Measurements from ENCODE around the gene LRRFIP1.
"Not testable (repeated sequence)": the region's sequence is repeated elsewhere in the genome, so short reads cannot be mapped to it uniquely, and the experiment has no call there.

The LRRFIP1 gene

GRCh38 chr2:237597196-237598145, 29.9 kb upstream of the LRRFIP1 start:
- DNase-seq: no peak

DNA sequence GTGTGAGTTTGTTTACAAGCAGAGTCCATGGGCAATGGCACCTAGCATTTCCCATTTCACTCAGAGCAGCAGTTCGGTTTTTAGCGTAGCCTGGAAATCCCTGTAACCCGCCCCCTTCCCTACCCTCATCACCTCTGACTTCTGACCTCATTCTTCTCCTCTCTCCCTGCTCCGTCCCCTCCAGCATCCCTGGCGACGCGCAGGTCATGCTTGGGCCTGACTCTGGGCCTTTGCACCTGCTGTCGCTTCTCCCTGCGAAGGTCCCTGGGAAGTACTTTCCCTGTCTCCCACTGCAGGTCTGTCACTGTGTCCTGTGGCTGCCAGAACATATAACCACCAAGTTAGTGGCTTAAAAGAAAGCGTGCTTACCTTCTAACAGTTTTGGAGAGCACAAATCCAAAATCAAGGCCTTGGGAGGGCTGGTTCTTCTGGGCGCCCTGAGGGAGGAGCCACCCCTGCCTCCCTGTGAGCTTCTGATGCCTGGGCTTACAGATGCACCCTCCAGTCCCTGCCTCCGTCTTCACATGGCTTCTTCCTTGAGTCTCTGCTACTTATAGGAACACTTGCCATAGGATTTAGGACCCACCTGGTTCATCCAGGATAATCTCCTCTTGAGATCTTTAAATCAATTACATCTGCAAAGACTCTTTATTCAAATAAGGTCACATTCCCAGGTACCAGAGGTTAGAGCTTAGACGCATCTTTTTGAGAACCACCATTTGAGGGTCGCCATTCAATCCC, 28.7 kb upstream of the LRRFIP1 start:
- no peak for DNase-seq

GRCh38 chr2:237599465-237600110, 27.8 kb upstream of the LRRFIP1 start:
- DNase-seq: no peak

DNA sequence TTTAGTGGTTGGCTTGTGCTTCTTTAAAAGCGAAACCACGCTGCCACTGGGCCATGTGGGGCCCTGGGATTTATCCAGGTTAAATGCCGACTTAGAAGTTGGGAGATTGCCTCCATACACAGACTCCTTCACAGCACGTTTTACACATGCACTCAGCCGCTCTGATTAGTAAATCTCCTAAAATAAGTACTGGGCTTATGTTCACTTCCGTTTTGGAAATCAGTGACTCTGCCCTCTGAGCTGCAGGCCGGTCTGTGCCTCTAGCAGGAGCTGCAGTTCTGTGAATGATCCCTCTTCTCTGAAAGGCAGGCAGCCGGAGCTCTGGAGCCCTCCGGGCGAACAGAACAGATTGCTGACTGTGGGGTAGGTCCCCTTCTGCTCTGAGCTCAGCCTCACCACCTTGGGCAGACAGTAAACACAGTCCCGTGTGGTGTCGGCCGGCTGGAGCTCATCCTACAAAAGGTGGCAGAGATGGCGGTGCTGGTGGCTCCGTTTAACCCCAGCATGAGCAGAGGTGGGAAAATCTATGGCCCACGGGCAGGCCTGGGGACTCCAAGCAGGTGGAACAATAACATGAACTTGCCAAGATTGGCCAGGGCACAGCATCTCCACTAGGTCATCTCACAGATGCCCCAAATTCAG, 27.1 kb upstream of the LRRFIP1 start:
- peak; percentile 30 to 31 for DNase-seq

GRCh38 chr2:237601453-237602116, 25.8 kb upstream of the LRRFIP1 start:
- DNase-seq: no peak

GRCh38 chr2:237602409-237602808, 25.0 kb upstream of the LRRFIP1 start:
- DNase-seq: no peak

- DNase-seq: no peak
These were observed 24.2 kb upstream of the LRRFIP1 start for GRCh38 chr2:237603049-237603717.

DNA sequence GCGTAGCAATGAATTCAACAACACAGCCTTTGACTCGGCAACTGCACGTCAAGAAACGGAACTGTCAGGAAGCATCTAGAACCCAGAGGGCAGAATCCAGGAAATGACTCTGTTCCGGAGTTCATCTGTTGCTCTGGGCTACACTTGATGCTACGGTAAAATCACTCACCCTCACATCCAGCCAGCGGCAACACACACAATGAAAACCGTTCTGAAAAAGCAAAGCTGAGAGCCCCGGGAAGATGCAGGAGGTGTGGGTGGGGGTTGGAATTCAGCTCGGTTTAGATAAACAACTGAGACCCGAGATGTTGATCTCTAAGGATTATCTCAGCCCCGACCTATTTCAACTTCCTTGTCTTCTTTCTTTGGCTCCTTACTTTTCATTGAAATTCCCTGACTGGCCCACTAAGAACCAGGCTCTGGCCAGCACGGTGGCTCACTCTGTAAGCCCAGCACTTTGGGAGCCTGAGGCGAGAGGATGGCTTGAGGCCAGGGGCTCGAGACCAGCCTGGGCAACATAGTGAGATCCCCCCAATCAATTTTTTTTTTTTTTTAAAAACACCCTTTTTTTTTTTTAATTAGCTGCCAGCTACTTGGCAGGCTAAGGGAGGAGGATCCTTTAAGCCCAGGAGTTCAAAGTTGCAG, 23.5 kb upstream of the LRRFIP1 start:
- peak in 1 of 2 experiments; percentile 25 for DNase-seq

DNA sequence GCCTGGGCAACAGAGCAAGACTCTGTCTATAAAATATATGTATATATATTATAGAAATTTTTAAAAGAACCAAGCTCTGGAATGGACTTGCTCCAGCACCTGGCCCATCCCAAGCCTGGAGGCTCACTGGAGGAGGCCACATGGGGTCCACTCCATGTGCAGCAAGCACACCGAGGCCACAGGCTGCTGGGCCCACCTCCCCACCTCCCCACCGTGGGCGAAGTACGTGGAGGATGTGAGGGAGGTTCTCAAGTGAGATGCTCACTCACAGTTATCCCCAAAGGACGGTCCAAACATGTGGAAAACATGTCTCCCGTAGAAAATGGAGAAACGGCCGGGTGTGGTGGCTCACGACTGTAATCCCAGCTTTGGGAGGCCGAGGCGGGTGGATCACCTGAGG, 23.0 kb upstream of the LRRFIP1 start:
- DNase-seq: no peak

DNA sequence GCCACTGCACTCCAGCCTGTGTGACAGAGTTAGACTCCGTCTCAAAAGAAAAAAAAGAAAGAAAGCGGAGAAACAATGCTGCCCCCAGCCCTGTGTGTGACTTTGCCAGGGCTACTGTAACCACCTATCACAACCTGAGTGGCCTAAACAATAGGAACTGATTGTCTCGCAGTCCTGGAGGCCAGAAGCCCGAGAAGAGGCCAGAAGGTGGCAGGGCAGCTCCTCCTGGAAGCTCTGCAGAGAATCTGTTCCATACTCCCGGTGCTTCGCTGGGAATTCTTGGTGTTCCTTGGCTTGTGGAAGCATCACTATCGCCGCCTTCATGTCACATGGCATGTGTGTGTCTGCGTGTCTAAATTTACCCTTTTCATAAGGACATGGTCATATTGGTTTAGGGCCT, 22.4 kb upstream of the LRRFIP1 start:
- DNase-seq: peak in 1 of 2 experiments; percentile 19

DNA sequence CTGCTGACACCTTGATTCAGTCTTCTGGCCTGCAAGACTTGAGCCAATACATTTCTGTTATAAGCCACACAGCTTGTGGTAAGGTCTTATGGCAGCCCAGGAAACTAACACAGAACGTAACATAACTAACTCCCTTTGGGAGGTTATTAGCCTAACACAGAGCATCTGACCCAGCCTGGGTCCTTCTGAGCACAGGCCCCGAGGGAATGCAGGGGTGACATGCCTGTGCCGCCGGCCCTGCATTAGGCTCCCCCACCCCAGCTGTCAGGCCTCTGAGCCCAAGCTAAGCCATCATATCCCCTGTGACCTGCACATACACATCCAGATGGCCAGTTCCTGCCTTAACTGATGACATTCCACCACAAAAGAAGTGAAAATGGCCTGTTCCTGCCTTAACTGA, 20.9 kb upstream of the LRRFIP1 start:
- not testable (repeated sequence) for DNase-seq

- no peak for DNase-seq
These were observed 14.6 kb upstream of the LRRFIP1 start for GRCh38 chr2:237612527-237613357.

GRCh38 chr2:237613679-237614078, 13.7 kb upstream of the LRRFIP1 start:
- DNase-seq: no peak

DNA sequence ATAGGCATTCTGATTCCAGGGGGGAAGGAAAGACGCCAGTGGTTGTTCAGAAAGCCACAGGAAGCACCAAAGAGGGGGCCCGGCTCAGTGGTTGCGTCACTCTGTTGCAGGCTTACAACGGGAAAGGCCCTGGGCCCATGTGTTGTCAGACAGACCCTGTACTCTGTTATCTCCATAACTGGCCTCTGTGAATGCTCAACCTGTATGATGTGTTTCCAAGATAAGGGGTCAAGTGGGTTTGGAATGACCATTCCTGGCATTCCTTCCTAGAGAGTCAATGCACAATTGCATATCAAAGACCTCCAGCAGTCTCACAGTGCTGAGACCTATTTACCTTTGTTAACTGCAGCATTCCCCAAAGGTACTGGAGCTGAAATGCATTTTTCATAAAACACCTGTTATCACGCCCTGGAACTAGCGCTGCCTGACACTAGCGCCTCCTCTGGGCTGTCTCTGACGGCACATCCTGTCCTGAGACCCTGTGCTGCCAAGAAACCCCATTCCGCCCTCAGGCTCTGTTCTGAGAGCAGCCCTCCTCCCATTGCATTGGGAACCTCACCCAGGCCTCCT, 13.2 kb upstream of the LRRFIP1 start:
- no peak for DNase-seq

GRCh38 chr2:237615631-237616249, 11.6 kb upstream of the LRRFIP1 start:
- no peak for DNase-seq

DNA sequence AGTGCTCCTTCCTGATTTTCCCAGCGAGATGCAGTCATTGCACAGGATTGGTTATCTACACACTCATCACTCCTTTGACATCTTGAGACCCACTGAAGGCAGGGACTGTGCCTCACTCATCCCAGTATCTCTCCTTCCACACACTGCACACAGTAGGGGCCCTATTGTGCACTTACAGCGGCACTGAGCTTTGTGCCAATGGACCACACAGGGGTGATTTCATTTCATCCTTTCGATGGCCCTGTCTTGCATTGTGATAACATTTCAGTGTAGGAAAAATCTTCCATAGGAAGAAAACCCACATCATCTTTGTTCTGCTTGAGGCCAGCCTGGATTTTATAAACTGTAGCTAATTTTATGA, 11.0 kb upstream of the LRRFIP1 start:
- no peak for DNase-seq

DNA sequence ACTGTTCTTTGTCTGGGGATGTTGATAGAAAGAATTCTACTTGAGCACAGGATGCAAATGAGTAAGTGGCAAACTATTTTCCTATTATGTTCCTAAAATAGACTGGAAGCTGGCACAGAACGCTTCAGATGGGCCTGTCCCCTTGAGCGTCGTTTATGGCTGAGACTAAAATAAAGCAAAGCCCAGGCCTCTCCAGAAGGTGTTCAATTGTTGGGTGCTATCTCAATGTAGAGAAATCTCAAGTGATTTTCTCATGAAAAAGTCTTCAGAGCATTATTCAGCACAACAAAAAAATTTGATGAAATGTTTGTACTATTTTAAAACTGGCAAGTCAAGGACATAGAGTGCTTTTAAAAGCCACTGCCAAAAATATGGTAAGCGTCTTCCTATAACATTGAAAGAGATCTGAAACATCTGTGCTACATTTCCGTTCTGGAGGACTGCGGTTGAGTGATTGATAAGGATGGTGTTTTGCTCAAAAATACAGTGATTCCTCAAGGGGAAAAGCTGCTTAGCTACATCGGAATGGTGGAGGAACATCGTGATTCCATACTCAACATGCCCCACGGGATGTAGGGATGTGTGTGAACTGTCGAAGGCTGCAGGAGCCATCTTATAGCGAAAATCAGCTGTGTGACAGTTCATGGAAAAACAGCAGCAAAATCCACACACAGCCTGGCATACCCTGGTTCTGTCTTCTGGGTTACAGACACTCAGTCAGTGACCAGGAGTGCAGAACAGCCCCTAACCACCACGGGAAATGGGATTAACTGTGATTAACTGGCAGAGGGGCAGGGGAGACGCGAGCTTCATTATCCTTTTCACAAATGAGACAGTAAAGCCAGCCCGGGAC, 10.4 kb upstream of the LRRFIP1 start:
- no peak for DNase-seq

- DNase-seq: no peak
These were observed 9.8 kb upstream of the LRRFIP1 start for GRCh38 chr2:237617587-237617982.

- DNase-seq: no peak
These were observed 8.9 kb upstream of the LRRFIP1 start for GRCh38 chr2:237618449-237618848.

All from SHP77 (cell line).